Measurements from ENCODE around the gene WBP1.

Gene WBP1

DNA sequence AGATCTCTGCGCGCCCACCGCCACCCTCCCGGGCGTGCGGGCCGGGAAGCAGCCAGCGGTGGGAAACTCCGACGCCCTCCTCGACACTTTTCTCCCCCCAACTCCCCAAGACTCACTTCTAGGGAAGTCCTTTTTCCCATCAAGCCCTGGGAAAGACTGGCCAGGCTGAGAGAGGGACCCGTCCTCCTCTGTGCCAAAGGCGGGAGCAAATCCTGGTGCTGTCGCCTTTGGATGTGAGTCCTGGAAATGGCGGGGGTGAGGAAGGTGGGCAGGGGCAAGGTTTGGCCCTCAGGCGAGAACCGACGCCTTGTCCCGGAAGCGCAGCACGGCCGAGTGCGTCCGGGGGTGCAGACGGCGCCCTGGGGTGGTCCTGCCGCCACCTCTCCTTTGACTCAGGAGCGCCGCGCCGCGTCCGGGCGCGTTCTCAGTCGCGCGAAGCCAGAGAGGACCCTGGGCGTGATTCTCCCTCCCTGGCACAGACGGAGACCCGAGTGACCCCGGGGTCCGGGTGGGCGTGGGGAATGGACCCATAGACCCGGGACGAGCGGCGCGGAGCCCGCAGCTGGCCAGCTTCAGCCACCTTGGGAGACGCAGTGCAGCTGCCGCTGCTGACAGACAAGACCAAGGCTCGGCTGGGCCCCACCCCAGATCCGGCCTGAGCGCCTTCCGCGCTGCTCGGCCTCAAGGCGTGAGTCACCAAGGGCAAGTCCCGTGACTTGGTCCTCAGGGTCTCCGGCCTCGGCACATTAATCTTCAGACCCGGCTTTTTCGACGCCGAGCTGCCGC, 44.7 kb downstream of the WBP1 start:
- TF ChIP-seq, protein P1, sequence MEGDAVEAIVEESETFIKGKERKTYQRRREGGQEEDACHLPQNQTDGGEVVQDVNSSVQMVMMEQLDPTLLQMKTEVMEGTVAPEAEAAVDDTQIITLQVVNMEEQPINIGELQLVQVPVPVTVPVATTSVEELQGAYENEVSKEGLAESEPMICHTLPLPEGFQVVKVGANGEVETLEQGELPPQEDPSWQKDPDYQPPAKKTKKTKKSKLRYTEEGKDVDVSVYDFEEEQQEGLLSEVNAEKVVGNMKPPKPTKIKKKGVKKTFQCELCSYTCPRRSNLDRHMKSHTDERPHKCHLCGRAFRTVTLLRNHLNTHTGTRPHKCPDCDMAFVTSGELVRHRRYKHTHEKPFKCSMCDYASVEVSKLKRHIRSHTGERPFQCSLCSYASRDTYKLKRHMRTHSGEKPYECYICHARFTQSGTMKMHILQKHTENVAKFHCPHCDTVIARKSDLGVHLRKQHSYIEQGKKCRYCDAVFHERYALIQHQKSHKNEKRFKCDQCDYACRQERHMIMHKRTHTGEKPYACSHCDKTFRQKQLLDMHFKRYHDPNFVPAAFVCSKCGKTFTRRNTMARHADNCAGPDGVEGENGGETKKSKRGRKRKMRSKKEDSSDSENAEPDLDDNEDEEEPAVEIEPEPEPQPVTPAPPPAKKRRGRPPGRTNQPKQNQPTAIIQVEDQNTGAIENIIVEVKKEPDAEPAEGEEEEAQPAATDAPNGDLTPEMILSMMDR (IDR thresholded peaks at IDR 0.05; ENCODE audit: low read depth, low read length), result peak; percentile 34
- DNase-seq (ENCODE audit: low read depth in 2 of 2), result peak; percentile 90 to 92
- H3K4me3 ChIP-seq (replicated peaks in 1 of 2; ENCODE audit: low read depth in 2 of 2, low read length in 2 of 2), result peak overlapping the region; percentile 67 to 69

DNA sequence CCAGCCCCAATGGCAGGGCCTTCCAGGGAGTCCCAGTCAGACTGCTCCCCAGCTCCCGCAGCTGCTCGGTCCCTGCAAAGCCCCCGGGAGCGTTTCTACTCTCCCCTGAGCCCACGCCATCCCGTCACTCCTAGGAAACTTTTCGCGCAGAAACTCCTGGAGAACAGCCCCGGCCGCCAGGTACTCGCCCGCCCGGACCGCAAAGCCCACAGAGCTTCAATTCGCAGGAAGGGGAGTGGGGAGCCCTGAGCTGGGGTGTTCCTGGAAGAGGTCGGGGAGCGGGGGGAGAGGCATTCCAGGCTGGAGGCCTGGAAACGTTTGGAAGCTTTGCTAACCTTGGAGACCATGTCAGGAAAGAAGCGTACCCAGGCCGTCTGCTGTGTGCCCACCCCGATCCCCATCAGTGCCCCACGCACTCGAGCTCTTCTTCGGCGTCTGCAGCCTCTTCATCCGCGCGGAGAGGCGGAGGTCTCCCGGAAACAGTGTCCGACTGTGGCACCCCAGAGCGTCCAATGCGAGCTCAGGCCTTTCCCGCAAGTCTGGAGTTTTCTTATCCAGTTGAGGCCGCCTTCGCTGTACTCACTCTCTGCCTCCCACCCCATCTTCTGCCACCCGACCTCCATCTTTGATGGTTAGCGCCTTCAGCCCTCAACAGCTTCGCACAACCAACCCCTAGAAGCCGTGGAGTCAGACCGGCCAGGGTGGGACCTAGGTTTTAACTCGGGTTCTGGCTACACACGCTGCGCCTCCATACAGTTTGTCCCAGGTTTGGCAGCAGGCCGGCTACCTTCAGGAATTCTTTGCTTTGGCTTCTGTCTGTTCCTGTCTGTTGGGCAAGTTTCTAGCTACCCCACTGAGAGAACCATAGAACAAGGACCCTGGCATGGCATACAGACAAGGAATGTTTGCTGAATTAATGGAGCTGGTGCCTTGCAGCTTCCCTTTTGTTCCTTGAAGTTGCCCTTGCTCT, 45.6 kb downstream of the WBP1 start:
- H3K4me3 ChIP-seq (replicated peaks in 1 of 2; ENCODE audit: low read depth in 2 of 2, low read length in 2 of 2), result peak overlapping the region; percentile 67 to 69
- TF ChIP-seq, protein P1 (IDR thresholded peaks at IDR 0.05; ENCODE audit: low read depth, low read length), result no peak
- DNase-seq (ENCODE audit: low read depth in 2 of 2), result peak; percentile 38 to 56

DNA sequence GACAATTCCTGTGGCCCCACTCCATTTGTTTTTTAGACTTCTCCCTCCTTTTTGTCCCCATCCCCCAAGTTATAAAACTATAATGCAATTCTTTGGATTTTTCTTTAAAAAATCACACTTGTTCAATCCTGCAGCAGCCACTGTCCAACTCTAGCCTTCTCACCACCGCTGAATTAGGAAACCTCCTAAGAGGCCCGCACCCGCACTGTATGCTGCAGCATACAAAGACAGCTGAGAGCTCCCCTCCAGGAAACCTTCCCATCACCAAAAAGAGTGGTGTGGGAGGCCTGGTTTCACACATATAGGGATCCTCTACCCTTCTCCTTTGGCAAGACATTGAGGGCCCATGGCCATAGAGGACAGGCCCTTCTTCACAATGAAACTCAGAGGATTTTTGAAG, 46.4 kb downstream of the WBP1 start:
- peak in 1 of 2 donors; percentile 22 for DNase-seq (ENCODE audit: low read depth in 2 of 2)
- H3K4me3 ChIP-seq (replicated peaks in 1 of 2; ENCODE audit: low read depth in 2 of 2, low read length in 2 of 2), result peak overlapping the region; percentile 67 to 69
- TF ChIP-seq, protein P1 (IDR thresholded peaks at IDR 0.05; ENCODE audit: low read depth, low read length), result no peak

DNA sequence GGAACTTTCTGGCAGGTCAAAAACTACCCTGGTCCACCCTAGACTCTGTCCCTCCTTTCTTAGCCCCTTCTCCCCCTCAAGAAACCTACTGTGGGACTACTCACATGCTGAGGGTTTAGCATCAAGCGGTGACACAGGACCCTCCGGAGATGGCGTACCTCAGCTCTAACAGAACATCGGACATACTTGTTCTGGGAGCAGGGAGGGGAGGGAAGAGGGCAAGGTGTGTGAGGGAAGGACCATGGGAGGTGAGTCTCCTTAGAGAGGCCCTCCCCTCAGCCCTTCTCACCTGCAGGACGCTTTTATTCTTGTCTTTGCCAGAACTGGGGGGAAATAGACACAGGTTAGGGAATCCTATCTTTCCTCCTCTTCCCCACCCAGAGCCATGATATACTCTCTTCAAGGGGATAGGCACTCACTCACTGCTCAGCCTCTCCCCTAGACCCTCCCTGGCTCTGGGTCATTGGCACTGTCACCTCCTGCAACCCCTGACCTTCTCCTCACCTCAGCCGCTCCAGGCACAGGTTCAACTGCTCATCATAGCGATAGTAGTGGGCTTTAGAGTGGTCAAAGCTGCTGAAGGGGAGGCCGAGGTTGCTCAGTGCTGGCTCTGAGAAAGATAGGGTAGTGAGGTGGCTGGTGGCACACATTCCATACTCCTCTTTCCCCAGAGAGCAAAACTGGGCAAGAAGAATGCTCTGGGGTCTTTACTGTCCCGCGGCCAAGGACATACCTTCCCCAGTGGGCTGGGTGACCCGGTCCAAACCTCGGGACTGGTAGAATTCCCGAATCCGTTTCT, 47.4 kb downstream of the WBP1 start:
- no peak for DNase-seq (ENCODE audit: low read depth in 2 of 2)
- TF ChIP-seq, protein P1 (IDR thresholded peaks at IDR 0.05; ENCODE audit: low read depth, low read length), result no peak
- H3K4me3 ChIP-seq (replicated peaks in 1 of 2; ENCODE audit: low read depth in 2 of 2, low read length in 2 of 2), result peak overlapping the region; percentile 13 to 17

DNA sequence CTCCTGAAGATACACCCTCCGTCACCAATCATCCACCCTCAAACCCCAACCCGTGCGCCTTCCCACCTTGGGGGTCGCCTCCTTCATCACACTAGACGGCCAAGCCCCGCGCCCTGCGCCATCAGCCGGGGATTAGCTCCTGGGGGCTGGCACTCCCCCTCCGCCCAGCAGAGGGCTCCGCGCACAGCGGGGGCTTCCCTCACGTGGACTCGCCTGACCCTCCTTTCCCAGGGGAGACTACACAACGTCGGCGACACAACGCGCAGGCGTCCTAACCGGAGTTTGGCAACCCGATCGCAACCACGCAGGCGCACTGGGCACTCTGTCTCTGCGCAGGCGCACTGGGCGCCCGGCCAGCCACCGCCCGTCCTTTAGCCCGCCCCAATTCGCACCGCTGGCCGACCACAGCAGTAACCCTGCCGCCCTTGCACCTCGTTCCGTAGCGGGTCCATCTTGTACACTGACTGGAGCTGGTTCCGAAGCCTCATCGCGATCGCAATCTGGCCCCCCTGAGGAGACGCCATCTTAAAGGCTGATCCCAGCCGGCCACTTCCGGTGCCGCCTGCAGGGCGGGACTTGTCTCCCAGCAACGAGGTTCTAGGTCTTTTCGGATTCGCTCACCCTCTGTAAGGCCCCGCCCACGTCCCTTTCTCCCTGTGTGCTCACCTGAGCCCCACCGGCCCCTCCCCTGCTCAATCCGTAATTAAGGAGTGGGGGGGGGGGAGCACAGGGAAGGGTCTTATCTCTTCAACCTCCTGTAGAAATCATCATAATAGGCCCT, 49.1 kb downstream of the WBP1 start, which contains the start of gene PCGF1:
PCGF1 (minus strand) TSS at position 551 of the 781 bp plus-strand sequence; CDS start at position 524, 27 bp downstream.
- TF ChIP-seq, protein P1 (IDR thresholded peaks at IDR 0.05; ENCODE audit: low read depth, low read length), result peak; percentile 30
- peak within 1 kb of the TSS; percentile 97 for H3K4me3 ChIP-seq (replicated peaks in 1 of 2; ENCODE audit: low read depth in 2 of 2, low read length in 2 of 2)
- peak; percentile 98 to 99 for DNase-seq (ENCODE audit: low read depth in 2 of 2)
